ENCODE measurements around the gene HORMAD2.
"Not testable (repeated sequence)": the region's sequence is repeated elsewhere in the genome, so short reads cannot be mapped to it uniquely, and the experiment has no call there.

HORMAD2 gene

DNA sequence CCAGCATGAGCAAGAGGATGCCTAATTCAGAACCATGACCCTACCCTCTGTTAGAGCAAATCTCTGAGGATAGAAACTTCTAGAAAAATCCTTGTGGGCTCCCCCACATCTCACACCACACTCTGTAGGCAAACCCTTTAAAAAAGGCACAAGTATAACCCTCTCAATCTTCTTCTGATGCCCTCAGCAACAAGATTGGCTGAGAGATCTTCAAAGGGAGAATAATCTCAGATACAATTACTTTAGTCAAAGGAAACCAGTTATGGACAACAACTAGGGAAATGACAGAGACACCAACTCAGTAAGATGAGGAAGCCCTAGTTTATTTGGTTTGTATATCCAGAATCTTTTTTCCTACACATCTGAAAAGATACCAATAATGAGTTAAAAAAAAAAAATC, 117.1 kb downstream of the HORMAD2 start:
- H3K9me3 ChIP-seq: no peaks in the 10 kb centered on the region
- in situ Hi-C loops (cut with MboI; ENCODE audit: low sequenced_read_pairs): no loop called here
- peaks cover 22% of the 10 kb centered on the region for H3K4me1 ChIP-seq
- H3K36me3 ChIP-seq (replicated peaks): no peaks in the 10 kb centered on the region
- DNase-seq (ENCODE audit: low spot score in 2 of 2): no peak
- no peaks in the 10 kb centered on the region for H3K27me3 ChIP-seq (ENCODE audit: low read depth)
- no peak overlapping the region for H3K4me3 ChIP-seq

DNA sequence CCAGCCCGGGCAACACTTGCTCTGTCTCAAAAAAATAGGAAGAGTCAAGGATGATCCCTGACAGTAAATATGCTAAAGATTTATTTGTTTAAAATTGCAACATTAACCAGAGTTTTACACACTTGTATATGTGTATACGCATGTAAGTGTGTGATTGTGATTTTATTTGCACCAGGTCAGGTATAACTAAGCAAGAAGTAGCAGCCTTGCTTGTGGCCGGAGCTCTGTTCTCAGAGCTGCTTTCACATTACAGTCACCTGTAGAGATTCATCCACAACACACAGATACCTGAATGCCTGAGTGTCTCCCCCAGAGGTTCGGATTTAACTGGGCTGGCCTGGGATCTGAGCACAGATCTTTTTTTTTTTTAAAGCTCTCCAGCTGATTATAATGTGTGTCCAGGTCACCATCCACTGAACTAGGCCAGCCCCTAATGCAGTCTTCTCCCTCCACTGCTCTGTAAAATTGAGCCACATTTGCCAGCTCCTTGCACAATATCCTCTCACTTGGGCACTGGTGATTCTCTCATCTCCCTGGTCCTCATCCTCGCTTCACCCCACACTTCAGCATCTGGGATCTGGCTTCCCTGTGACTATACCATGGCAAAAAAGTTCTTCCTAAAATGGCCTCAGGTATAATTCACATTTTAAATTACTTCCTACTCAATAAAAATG, 118.0 kb downstream of the HORMAD2 start:
- Histone ChIP-seq H3K4me3 (no peak overlapping the region), H3K4me1 (peaks cover 22% of the 10 kb centered on the region), H3K27me3 (ENCODE audit: low read depth) (no peaks in the 10 kb centered on the region), H3K9me3 (no peaks in the 10 kb centered on the region), H3K36me3 (replicated peaks) (no peaks in the 10 kb centered on the region)
- DNase-seq (ENCODE audit: low spot score in 2 of 2): no peak
- in situ Hi-C loops (cut with MboI; ENCODE audit: low sequenced_read_pairs): no loop called here

DNA sequence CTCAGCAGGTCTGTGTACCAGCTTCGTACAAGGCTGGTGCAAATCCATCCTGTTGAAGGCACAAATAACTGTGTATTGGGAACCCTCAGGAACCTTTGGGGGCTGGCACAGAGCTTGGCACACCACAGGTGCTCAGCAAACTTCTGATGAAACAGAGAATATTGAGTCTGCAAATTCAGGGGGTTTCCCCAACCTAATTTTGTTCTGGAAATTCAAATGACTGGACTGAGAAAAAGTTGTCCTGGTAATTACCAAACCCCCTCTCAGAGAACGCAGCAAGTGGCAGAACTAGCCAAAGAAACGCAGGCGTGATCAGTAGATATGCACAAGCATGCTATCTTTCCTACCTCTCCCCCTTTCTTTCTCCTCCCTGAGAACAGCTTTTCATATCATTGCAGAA, 118.7 kb downstream of the HORMAD2 start:
- peaks cover 22% of the 10 kb centered on the region for H3K4me1 ChIP-seq
- in situ Hi-C loops (cut with MboI; ENCODE audit: low sequenced_read_pairs): no loop called here
- no peaks in the 10 kb centered on the region for H3K27me3 ChIP-seq (ENCODE audit: low read depth)
- DNase-seq (ENCODE audit: low spot score in 2 of 2): no peak
- H3K9me3 ChIP-seq: no peaks in the 10 kb centered on the region
- no peaks in the 10 kb centered on the region for H3K36me3 ChIP-seq (replicated peaks)
- no peak overlapping the region for H3K4me3 ChIP-seq

DNA sequence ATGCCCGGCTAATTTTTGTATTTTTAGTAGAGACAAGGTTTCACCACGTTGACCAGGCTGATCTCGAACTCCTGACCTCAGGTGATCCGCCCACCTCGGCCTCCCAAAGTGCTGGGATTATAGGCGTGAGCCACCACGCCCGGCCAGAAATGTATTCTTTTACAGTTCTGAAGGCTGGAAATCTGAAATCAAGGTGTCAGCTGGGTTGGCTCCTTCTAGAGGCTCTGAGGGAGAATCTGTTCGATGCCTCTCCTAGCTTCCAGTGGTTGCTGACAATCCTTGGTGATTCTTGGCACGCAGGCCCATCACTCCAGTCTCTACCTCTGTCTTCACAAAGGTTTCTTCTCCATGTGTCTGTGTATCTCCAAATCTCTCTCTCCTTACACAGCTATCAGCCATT, 120.6 kb downstream of the HORMAD2 start:
- H3K9me3 ChIP-seq; H3K4me3 ChIP-seq; DNase-seq (ENCODE audit: low spot score in 2 of 2); H3K36me3 ChIP-seq (replicated peaks); H3K27me3 ChIP-seq (ENCODE audit: low read depth); in situ Hi-C loops (cut with MboI; ENCODE audit: low sequenced_read_pairs): not testable (repeated sequence)
- H3K4me1 ChIP-seq: peaks cover 14% of the 10 kb centered on the region

DNA sequence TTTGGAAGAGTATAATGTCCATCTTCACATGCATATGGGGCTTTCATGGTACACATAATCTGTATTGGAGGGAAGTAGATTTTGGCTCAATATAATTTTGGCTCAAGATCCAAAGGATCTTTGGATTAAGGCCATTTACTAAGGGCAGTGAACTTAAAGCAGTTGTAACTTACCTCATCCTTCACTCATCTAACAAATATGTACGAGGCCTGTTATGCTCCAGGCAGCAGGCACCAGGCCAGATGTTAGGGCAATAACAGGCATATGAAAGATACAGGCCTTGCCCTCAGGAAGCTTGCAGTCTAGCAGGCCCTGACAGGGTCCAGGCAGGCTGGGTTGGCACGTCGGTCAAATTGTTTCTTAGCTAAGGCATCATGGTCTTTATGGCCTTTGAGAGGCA, 121.7 kb downstream of the HORMAD2 start:
- no peaks in the 10 kb centered on the region for H3K36me3 ChIP-seq (replicated peaks)
- no peaks in the 10 kb centered on the region for H3K27me3 ChIP-seq (ENCODE audit: low read depth)
- H3K4me3 ChIP-seq: no peak overlapping the region
- H3K4me1 ChIP-seq: peaks cover 4% of the 10 kb centered on the region
- H3K9me3 ChIP-seq: no peaks in the 10 kb centered on the region
- in situ Hi-C loops (cut with MboI; ENCODE audit: low sequenced_read_pairs): no loop called here
- no peak for DNase-seq (ENCODE audit: low spot score in 2 of 2)

DNA sequence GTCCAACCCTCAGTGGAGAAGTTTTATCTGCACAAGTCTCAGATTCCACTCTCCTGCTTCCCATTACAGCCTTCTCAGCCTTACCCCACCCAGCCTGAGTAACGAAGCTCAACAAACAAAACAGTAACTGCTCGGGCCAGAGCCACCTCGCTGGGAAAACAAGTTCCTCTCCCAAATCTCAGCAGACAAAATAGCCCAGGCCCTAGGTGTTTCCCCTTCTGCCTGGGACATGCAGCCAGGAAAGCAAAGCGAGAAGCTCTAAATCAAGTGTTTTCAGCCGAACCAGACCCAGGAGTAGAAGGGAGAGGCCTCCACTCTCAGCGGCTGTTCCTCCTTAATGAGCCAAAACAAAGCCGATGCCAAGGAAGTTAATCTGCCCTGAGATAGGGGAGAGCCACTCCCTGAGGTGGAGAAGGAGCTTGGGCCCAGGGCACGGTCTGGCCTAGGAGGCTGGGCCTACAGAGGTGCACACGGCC, 122.3 kb downstream of the HORMAD2 start:
- no peaks in the 10 kb centered on the region for H3K9me3 ChIP-seq
- H3K4me3 ChIP-seq: no peak overlapping the region
- in situ Hi-C loops (cut with MboI; ENCODE audit: low sequenced_read_pairs): no loop called here
- DNase-seq (ENCODE audit: low spot score in 2 of 2): no peak
- no peaks in the 10 kb centered on the region for H3K36me3 ChIP-seq (replicated peaks)
- H3K4me1 ChIP-seq: no peaks in the 10 kb centered on the region
- no peaks in the 10 kb centered on the region for H3K27me3 ChIP-seq (ENCODE audit: low read depth)

DNA sequence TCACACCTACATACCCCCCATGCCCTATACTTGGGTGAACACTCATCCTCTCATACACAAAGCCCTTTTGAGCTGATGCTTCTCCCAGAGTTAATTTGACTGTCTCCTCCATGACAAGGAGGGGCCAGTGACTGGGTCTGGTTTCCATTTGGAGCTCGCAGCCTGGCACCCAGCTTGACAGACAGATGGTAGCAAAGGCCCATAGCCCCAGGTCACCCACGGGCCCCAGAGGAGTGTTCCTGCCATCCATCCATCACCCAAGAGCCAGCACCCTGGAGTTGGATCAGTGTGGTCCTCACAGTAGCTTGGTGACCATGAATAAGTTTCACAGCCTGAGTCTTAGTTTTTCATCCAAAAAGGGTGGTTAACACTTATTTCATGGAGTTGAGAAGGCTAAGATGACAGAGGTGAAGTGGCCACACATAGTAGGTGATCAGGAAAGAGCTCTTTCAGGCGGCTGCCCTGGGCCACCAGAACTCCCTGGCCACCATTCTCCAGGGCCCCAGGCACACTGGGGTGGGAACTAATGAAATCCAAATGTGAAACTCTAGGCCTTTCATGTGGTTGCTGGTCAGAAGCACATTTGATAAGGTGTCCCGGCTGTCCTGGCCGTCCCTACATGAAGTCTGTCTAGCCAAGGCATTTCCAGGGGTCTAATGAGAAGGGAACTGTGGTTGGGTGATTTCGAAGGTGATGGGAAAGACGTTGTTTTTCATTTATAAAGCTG, 123.9 kb downstream of the HORMAD2 start:
- no peak for DNase-seq (ENCODE audit: low spot score in 2 of 2)
- no peaks in the 10 kb centered on the region for H3K36me3 ChIP-seq (replicated peaks)
- H3K4me3 ChIP-seq: no peak overlapping the region
- no peaks in the 10 kb centered on the region for H3K27me3 ChIP-seq (ENCODE audit: low read depth)
- in situ Hi-C loops (cut with MboI; ENCODE audit: low sequenced_read_pairs): no loop called here
- no peaks in the 10 kb centered on the region for H3K4me1 ChIP-seq
- no peaks in the 10 kb centered on the region for H3K9me3 ChIP-seq

DNA sequence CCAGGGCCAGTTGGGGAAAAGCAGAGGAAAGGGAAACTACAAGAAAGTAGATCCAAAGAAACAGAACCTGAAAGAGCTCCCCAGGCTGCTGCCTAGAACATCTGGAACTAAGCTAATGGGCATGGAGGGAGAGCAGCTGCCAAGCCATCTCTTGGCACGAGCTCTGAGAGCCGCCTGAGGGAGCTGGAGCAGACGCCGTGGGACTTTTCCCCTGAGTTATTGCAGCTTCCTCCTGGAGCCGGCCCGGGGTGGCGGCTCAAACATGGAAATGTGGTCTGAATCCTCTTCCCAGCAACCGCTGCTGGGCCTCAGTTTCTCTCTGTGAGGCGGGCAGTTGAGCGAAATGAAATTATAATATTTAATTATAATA, 124.5 kb downstream of the HORMAD2 start:
- in situ Hi-C loops (cut with MboI; ENCODE audit: low sequenced_read_pairs): no loop called here

DNA sequence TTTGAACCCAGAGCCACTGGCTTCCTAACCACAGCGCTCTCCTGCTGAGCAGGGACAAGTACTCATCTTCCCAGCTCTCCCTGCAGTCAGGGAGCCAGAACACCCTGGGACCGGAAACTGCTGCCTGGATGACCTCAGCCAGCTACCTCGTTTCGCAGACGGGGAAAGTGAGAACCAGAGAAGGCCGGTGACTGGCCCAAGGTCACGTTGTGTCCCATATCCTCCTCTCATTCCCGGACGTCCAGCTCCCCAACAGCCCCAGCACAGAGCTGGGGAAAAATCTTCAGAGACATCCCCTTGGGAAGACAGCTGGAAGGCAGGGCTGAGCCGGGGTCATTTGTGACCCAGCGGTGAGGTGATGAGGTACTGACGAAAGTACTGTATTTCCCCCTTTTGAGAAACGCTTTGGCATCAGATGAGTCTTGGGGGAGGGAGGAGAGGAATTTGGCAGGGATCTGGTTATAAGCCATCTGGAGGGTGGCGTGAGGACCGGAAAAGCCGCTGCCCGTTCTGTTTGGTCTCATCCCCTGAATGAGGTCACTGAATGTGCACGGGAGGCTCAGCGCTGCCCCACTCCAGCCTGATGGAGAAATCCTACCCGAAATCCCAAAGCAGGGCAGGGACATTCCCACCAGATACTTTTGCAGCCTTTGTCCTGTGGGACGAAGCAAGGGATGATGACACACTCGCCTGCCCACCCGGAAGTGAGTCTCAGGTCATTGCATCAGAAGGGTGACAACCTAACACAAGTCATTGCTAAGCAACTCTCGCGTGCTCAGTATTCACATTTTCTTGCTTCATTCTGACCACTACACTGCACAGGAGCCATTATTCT, 125.2 kb downstream of the HORMAD2 start:
- Histone ChIP-seq H3K4me3 (no peak overlapping the region), H3K4me1 (no peaks in the 10 kb centered on the region), H3K36me3 (replicated peaks) (no peaks in the 10 kb centered on the region), H3K27me3 (ENCODE audit: low read depth) (no peaks in the 10 kb centered on the region), H3K9me3 (no peaks in the 10 kb centered on the region)
- in situ Hi-C loops (cut with MboI; ENCODE audit: low sequenced_read_pairs): no loop called here
- DNase-seq (ENCODE audit: low spot score in 2 of 2): no peak

More for the DNA sequence above, 124.5 kb downstream of the HORMAD2 start:
- H3K36me3 ChIP-seq (replicated peaks): no peaks in the 10 kb centered on the region
- H3K27me3 ChIP-seq (ENCODE audit: low read depth): no peaks in the 10 kb centered on the region
- no peak overlapping the region for H3K4me3 ChIP-seq
- DNase-seq (ENCODE audit: low spot score in 2 of 2): no peak
- no peaks in the 10 kb centered on the region for H3K9me3 ChIP-seq
- H3K4me1 ChIP-seq: no peaks in the 10 kb centered on the region

DNA sequence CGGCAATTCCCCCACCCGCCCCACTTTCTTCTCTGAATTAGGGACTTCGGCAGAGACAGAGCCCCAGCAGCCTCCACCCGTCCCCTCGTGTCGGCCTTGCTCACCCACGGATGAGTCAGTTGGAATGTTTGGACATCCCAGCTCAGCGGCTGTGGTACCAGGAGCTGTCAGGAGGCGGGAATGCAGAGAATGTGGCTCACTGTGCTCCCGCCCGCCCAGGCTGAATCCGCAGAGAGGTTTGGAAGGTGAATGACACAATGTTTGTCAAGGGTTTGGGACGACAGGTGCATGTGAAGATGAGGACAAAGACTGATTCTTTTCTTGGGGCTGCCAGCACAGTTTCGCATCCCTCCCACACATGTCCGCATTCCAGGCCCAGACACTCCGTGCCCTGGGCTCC, 126.7 kb downstream of the HORMAD2 start:
- in situ Hi-C loops (cut with MboI; ENCODE audit: low sequenced_read_pairs): no loop called here
- H3K9me3 ChIP-seq: no peaks in the 10 kb centered on the region
- DNase-seq (ENCODE audit: low spot score in 2 of 2): peak in 1 of 2 experiments; percentile 30
- no peaks in the 10 kb centered on the region for H3K27me3 ChIP-seq (ENCODE audit: low read depth)
- no peaks in the 10 kb centered on the region for H3K4me1 ChIP-seq
- no peak overlapping the region for H3K4me3 ChIP-seq
- H3K36me3 ChIP-seq (replicated peaks): no peaks in the 10 kb centered on the region

DNA sequence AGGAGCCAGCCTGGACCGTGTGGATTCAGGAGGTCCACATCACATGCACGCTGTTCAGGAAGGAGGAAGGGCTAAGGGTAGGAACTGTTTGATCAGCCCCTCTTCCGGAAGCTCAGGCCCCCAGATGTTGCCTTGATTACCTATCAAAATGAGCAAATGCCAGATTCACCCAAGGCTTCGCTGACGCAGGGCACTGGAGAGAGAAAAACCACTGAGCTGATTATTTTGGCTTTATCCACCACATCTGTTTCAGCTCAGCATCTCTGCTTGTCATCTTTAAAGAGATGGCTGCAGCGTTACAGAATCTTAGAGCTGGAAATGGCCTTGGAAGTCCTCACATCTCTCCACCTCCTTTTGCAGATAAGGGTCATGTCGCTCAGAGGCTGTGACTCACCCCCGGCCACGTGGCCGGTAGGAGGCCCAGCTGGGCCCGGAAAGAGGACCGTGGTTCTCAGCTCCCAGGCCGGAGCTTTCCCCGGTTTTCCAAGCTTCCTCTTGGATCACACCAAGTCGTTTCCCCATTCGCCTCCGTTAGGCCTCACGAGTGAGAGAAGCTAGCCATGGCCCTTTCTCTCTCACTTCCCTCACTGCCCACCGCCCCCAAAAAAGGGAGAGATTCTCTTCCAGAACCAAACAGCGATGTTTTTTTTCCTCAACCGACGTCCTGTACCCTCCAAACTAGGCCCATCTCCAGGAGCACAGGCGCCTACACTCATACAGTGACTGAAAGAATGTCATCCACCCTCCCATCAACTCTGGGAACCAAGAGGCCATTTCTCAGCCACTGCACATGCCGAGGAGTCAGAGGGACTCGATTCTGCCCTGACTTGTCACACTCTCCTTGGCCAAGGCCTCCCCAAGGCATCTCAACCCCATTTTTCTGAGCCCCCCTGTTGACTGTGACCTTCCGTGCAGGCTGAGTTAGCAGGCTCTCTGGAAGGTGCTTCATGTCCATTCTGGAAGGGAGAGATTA, 128.7 kb downstream of the HORMAD2 start:
- no peak for DNase-seq (ENCODE audit: low spot score in 2 of 2)
- no peak overlapping the region for H3K4me3 ChIP-seq
- no peaks in the 10 kb centered on the region for H3K36me3 ChIP-seq (replicated peaks)
- H3K9me3 ChIP-seq: no peaks in the 10 kb centered on the region
- in situ Hi-C loops (cut with MboI; ENCODE audit: low sequenced_read_pairs): no loop called here
- H3K4me1 ChIP-seq: no peaks in the 10 kb centered on the region
- H3K27me3 ChIP-seq (ENCODE audit: low read depth): no peaks in the 10 kb centered on the region

DNA sequence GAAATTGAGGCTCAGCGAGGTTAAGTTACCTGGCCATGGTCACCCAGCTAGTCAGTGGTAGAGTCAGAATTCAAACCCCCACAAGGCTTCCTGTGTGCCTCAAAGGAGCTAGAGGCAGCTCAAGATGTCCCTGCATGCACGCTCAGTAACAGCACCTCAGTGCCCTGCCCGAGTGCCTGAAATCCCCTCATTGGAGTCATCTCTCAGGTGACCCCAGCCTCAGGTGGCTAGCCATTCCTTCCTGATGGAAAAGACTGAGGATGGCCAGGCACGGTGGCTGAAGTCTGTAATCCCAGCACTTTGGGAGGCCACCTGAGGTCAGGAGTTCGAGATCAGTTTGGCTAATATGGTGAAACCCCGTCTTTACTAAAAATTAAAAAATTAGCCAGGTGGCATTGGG, 129.4 kb downstream of the HORMAD2 start:
- in situ Hi-C loops (cut with MboI; ENCODE audit: low sequenced_read_pairs): no loop called here
- no peaks in the 10 kb centered on the region for H3K36me3 ChIP-seq (replicated peaks)
- no peaks in the 10 kb centered on the region; the same call in 1 of the 2 replicates for H3K27me3 ChIP-seq (ENCODE audit: low read depth)
- H3K4me3 ChIP-seq: no peak overlapping the region
- H3K4me1 ChIP-seq: no peaks in the 10 kb centered on the region
- DNase-seq (ENCODE audit: low spot score in 2 of 2): no peak
- no peaks in the 10 kb centered on the region for H3K9me3 ChIP-seq

DNA sequence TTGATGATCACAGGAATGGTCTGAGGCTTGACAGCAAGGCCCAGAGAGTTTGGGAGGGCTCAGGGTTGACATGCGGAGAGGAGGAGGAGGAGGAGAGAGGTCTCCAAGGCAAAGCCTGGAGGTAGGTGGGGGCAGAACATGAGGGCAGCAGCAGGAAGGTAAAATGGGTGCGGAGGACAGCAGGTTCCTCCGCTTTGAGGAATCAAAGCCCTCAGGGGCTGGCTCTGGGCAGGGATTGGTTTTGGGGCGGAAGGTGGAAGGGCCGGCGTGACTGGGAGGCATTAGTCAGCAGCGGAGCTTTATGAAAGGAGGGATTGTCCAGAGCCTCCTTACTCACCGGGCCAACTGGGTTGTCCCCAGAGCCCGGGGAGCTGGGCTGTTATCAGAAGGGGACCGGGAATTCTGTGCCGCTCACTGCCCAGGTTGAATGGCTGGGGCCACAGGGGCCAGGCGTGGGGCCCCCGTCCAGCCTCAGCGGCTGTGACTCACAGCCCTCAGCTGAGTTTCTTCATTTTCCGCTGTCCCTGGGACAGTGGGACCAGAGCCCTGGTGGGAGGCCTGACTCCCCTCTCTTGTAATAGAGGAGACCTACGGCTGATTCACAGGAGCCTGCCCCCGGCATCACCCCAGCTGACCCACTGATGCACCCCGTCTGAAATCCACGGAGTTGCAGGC, 130.1 kb downstream of the HORMAD2 start:
- Histone ChIP-seq H3K36me3 (replicated peaks) (no peaks in the 10 kb centered on the region), H3K4me3 (no peak overlapping the region), H3K4me1 (no peaks in the 10 kb centered on the region), H3K27me3 (ENCODE audit: low read depth) (peaks cover 6% of the 10 kb centered on the region; the same call in 1 of the 2 replicates), H3K9me3 (no peaks in the 10 kb centered on the region)
- no peak for DNase-seq (ENCODE audit: low spot score in 2 of 2)
- in situ Hi-C loops (cut with MboI; ENCODE audit: low sequenced_read_pairs): no loop called here

All from HAP-1 (cell line).